ENCODE results near the gene NRCAM.

The NRCAM gene

GRCh38 chr7:108286290-108286904, 169.8 kb downstream of the NRCAM start (continued):
- TF ChIP-seq ZNF37A (tag by site-specific recombination; IDR thresholded peaks at IDR 0.05), result no peak
- TF ChIP-seq ZNF660 (tag by site-specific recombination; IDR thresholded peaks at IDR 0.05), result no peak
- TF ChIP-seq KLF7 (tag by site-specific recombination; IDR thresholded peaks at IDR 0.05; ENCODE audit: borderline replicate concordance), result no peak
- no peak for TF ChIP-seq ZNF600 (tag by site-specific recombination; IDR thresholded peaks at IDR 0.05)
- TF ChIP-seq ZNF624 (tag by site-specific recombination; IDR thresholded peaks at IDR 0.05), result no peak
- TF ChIP-seq IKZF3 (tag by site-specific recombination; IDR thresholded peaks at IDR 0.05), result 0 out of 2 replicates have a peak, but pooled peaks have one; percentile 27
- TF ChIP-seq ZNF335 (tag by site-specific recombination; conservative IDR thresholded peaks at IDR 0.05), result no peak
- no peak for TF ChIP-seq ZNF621 (tag by site-specific recombination; IDR thresholded peaks at IDR 0.05)
- TF ChIP-seq ZNF174 (tag by site-specific recombination; IDR thresholded peaks at IDR 0.05), result no peak
- TF ChIP-seq ZNF513 (tag by site-specific recombination; IDR thresholded peaks at IDR 0.05), result no peak
- no peak for TF ChIP-seq ZNF19 (tag by site-specific recombination; IDR thresholded peaks at IDR 0.05; ENCODE audit: low read depth)
- TF ChIP-seq ZNF157 (tag by site-specific recombination; IDR thresholded peaks at IDR 0.05), result no peak
- TF ChIP-seq ZNF404 (tag by site-specific recombination; IDR thresholded peaks at IDR 0.05), result no peak
- no peak for TF ChIP-seq ZNF76 (tag by site-specific recombination; IDR thresholded peaks at IDR 0.05; ENCODE audit: borderline replicate concordance, low read depth)
- peak; percentile 26; the same call in 1 of the 2 replicates for TF ChIP-seq PRDM10 (tag by site-specific recombination; IDR thresholded peaks at IDR 0.05)
- no peak for TF ChIP-seq ZBTB11 (tag by site-specific recombination; conservative IDR thresholded peaks at IDR 0.05; ENCODE audit: low read depth)
- no peak for TF ChIP-seq ZNF121 (tag by site-specific recombination; IDR thresholded peaks at IDR 0.05)
- 0 out of 2 replicates have a peak, but pooled peaks have one; percentile 33 for TF ChIP-seq ZNF610 (tag by site-specific recombination; IDR thresholded peaks at IDR 0.05; ENCODE audit: borderline replicate concordance)
- 0 out of 2 replicates have a peak, but pooled peaks have one; percentile 28 for TF ChIP-seq ZNF561 (tag by site-specific recombination; IDR thresholded peaks at IDR 0.05; ENCODE audit: borderline replicate concordance)
- TF ChIP-seq ZFP69B (tag by site-specific recombination; IDR thresholded peaks at IDR 0.05), result no peak
- no peak for TF ChIP-seq ZSCAN30 (tag by site-specific recombination; IDR thresholded peaks at IDR 0.05)
- TF ChIP-seq OSR2 (tag by site-specific recombination; IDR thresholded peaks at IDR 0.05), result no peak; the same call in 1 of the 2 replicates
- TF ChIP-seq TRIM28 (IDR thresholded peaks at IDR 0.05; ENCODE audit: borderline replicate concordance, low read length), result no peak
- TF ChIP-seq FEZF1 (tag by site-specific recombination; IDR thresholded peaks at IDR 0.05), result no peak
- TF ChIP-seq ZNF843 (tag by site-specific recombination; IDR thresholded peaks at IDR 0.05), result peak; percentile 45; the same call in 1 of the 2 replicates
- TF ChIP-seq ZXDB (tag by site-specific recombination; IDR thresholded peaks at IDR 0.05), result no peak
- no peak for TF ChIP-seq ZNF169 (tag by site-specific recombination; IDR thresholded peaks at IDR 0.05)
- TF ChIP-seq, protein P1, sequence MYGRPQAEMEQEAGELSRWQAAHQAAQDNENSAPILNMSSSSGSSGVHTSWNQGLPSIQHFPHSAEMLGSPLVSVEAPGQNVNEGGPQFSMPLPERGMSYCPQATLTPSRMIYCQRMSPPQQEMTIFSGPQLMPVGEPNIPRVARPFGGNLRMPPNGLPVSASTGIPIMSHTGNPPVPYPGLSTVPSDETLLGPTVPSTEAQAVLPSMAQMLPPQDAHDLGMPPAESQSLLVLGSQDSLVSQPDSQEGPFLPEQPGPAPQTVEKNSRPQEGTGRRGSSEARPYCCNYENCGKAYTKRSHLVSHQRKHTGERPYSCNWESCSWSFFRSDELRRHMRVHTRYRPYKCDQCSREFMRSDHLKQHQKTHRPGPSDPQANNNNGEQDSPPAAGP (tag by site-specific recombination; IDR thresholded peaks at IDR 0.05), result no peak
- no peak for TF ChIP-seq ZNF776 (tag by site-specific recombination; IDR thresholded peaks at IDR 0.05; ENCODE audit: borderline replicate concordance)
- TF ChIP-seq ZBTB49 (tag by site-specific recombination; IDR thresholded peaks at IDR 0.05; ENCODE audit: low read depth), result no peak
